B cell (primary cell): ENCODE results near the gene ADARB2.

Experiments used
- EZH2 ChIP-seq: IDR thresholded peaks from 2 replicates; pipeline ENCODE4 v1.6.1; 2012; ENCODE audit warnings: borderline replicate concordance, low read depth, mild to moderate bottlenecking, moderate library complexity, low read length; ENCODE audit not compliant: insufficient read depth, poor library complexity, severe bottlenecking
- TF ChIP-seq, protein P1 (sequence below): fragments of 200-600 bp; IDR thresholded peaks from one replicate; pipeline ENCODE4 v1.8.0; 2022; ENCODE audit warnings: antibody characterized with exemption, mild to moderate bottlenecking

DNA sequence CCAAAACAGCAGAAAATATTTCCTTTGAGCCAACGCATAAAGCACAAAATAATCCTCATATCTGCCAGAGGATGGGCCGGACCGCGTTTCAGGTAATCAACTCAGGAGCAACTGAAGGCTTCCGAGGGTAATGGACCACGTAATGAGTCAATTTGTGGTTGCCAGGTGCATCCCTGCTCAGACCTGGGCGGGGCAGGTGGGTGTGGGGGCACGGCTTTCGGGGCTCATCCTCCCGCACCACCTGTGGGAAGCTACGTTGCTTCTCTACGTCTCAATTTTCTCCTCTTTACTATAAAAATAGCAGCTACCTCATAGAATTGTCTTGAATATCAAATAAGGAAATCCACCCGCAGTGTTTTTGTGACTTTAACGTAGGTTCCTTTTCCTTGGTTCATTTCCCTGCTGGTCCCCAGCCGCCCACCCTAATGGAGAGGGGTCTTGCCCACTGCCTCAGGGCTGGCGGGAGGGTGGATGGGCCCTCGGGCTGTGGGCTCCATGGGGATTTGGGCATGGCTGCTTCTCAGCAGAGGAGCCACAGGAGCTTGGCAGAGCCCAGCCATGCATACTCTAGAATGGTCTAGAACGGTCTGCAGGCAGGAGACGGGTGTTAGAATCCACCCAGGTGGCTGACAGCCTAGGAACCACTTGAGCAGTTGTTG lies 324.7 kb downstream of the ADARB2 start:
- TF ChIP-seq, protein P1, sequence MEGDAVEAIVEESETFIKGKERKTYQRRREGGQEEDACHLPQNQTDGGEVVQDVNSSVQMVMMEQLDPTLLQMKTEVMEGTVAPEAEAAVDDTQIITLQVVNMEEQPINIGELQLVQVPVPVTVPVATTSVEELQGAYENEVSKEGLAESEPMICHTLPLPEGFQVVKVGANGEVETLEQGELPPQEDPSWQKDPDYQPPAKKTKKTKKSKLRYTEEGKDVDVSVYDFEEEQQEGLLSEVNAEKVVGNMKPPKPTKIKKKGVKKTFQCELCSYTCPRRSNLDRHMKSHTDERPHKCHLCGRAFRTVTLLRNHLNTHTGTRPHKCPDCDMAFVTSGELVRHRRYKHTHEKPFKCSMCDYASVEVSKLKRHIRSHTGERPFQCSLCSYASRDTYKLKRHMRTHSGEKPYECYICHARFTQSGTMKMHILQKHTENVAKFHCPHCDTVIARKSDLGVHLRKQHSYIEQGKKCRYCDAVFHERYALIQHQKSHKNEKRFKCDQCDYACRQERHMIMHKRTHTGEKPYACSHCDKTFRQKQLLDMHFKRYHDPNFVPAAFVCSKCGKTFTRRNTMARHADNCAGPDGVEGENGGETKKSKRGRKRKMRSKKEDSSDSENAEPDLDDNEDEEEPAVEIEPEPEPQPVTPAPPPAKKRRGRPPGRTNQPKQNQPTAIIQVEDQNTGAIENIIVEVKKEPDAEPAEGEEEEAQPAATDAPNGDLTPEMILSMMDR, result no peak
- no peak for TF ChIP-seq EZH2
